A549 (cell line): ENCODE results near the gene SSH2. TPM values are rescaled to one million over a fixed set of nuclear protein-coding genes. Genes with fewer than 3 reads are reported as not detected.

Source experiments
- ATAC-seq, 2 experiments: fragments of 200-7000 bp in 1 of 2; fragments of >200 bp in 1 of 2; cut with Nextera tagmentation in 1 of 2; cut with Tn5 transposase in 1 of 2; 3 replicates each; pipeline versions ENCODE4 v1.8.0 to v1.9.1; 2018 to 2020; ENCODE audit warnings: mild to moderate bottlenecking in 1 of 2, moderate library complexity in 1 of 2
- CTCF ChIA-PET: fragments of 300-600 bp; sonication (Branson Sonifier 250); formaldehyde crosslinking; extraction: SDS; loops from one replicate; lab custom pipeline; 2021; ENCODE audit warnings: antibody characterized with exemption, inconsistent platforms; lab: Yijun Ruan, JAX
- POLR2A ChIA-PET: fragments of 350-600 bp; formaldehyde crosslinking; extraction: SDS; loops from one replicate; lab custom pipeline; 2021; ENCODE audit warnings: antibody characterized with exemption, inconsistent platforms; lab: Yijun Ruan, JAX
- DNase-seq, 2 experiments: peaks; one replicate each; pipeline versions ENCODE4 v3.0.0 to v3.0.0-alpha.2; 2011 to 2016; ENCODE audit warnings: low read depth in 1 of 2, low spot score in 1 of 2
- FAIRE-seq: peaks from 2 replicates; lab custom pipeline; 2011; peaks lifted over from hg19 to GRCh38; lab: Jason Lieb, UNC
- H3K27ac ChIP-seq, 2 experiments: fragments of >200 bp; sonication (Bioruptor Twin); formaldehyde crosslinking; 3 replicates each; pipeline ENCODE4 v1.5.1; 2016 to 2017
- H3K4me1 ChIP-seq: fragments of >200 bp; sonication (Bioruptor Twin); formaldehyde crosslinking; 3 replicates; pipeline ENCODE4 v1.6.1; 2016
- H3K4me2 ChIP-seq: fragments of >200 bp; sonication (Bioruptor Twin); formaldehyde crosslinking; 3 replicates; pipeline ENCODE4 v1.6.1; 2016
- H3K4me3 ChIP-seq: fragments of >200 bp; sonication (Bioruptor Twin); formaldehyde crosslinking; 3 replicates; pipeline ENCODE4 v1.5.1; 2016
- H3K9me3 ChIP-seq: fragments of >200 bp; sonication (Bioruptor Twin); formaldehyde crosslinking; 3 replicates; pipeline ENCODE4 v1.6.1; 2016
- BHLHE40 ChIP-seq: IDR thresholded peaks from 2 replicates; pipeline ENCODE4 v1.6.1; 2012; ENCODE audit warnings: low read depth, low read length, inconsistent platforms
- CBX2 ChIP-seq: fragments of 200-600 bp; sonication (generic); IDR thresholded peaks from 2 replicates; pipeline ENCODE4 v1.6.1; 2016; ENCODE audit warnings: low read depth, mild to moderate bottlenecking, borderline replicate concordance
- CBX8 ChIP-seq: fragments of 200-600 bp; sonication (generic); IDR thresholded peaks from 2 replicates; pipeline ENCODE4 v1.6.1; 2016
- CEBPB ChIP-seq, 2 experiments: fragments of >200 bp in 1 of 2; sonication (Bioruptor Twin) in 1 of 2; formaldehyde crosslinking in 1 of 2; IDR thresholded peaks; 2 replicates each; pipeline ENCODE4 v1.6.1; 2012 to 2016
- E2F6 ChIP-seq: IDR thresholded peaks from 2 replicates; pipeline ENCODE4 v1.6.1; 2012; ENCODE audit warnings: low read depth, borderline replicate concordance
- EHMT2 ChIP-seq: fragments of 200-600 bp; sonication (generic); IDR thresholded peaks from 2 replicates; pipeline ENCODE4 v1.6.1; 2016; ENCODE audit warnings: antibody characterized with exemption, low read depth, mild to moderate bottlenecking, moderate library complexity
- FOSB ChIP-seq: fragments of 250-450 bp; sonication (Bioruptor Pico); IDR thresholded peaks from 2 replicates; pipeline ENCODE4 v1.5.0; 2020; ENCODE audit warnings: mild to moderate bottlenecking, moderate library complexity
- FOSL2 ChIP-seq, 2 experiments: fragments of 450-650 bp in 1 of 2; fragments of >200 bp in 1 of 2; sonication (Bioruptor Twin) in 1 of 2; formaldehyde crosslinking; IDR thresholded peaks; 2 replicates each; pipeline versions ENCODE4 v1.5.0 to v1.6.1; 2016 to 2020; ENCODE audit warnings: mild to moderate bottlenecking in 1 of 2, moderate library complexity in 1 of 2
- GATA3 ChIP-seq: IDR thresholded peaks from 2 replicates; pipeline ENCODE4 v1.6.1; 2012; ENCODE audit warnings: borderline replicate concordance
- HDAC2 ChIP-seq: fragments of 200-600 bp; sonication (generic); IDR thresholded peaks from 2 replicates; pipeline ENCODE4 v1.6.1; 2016
- HES2 ChIP-seq: fragments of >200 bp; sonication (Bioruptor Twin); formaldehyde crosslinking; IDR thresholded peaks from 2 replicates; pipeline ENCODE4 v1.6.1; 2016
- HEYL ChIP-seq: fragments of 250-450 bp; sonication (Bioruptor Pico); IDR thresholded peaks from 2 replicates; pipeline ENCODE4 v1.8.0; 2021; ENCODE audit warnings: mild to moderate bottlenecking, moderate library complexity
- JUN ChIP-seq, 2 experiments: fragments of >200 bp; sonication (Bioruptor Twin); formaldehyde crosslinking; IDR thresholded peaks; 2 replicates in 1 of 2; 3 replicates in 1 of 2; pipeline ENCODE4 v1.6.1; 2016 to 2017
- KDM1A ChIP-seq: fragments of 200-600 bp; sonication (generic); IDR thresholded peaks from 2 replicates; pipeline ENCODE4 v1.6.1; 2016; ENCODE audit warnings: low read depth, mild to moderate bottlenecking
- KDM5A ChIP-seq: fragments of 200-600 bp; sonication (generic); IDR thresholded peaks from 2 replicates; pipeline ENCODE4 v1.6.1; 2016; ENCODE audit warnings: antibody characterized with exemption, mild to moderate bottlenecking
- MAFK ChIP-seq: fragments of 450-650 bp; IDR thresholded peaks from 2 replicates; pipeline ENCODE4 v1.6.1; 2014; ENCODE audit not compliant: partially characterized antibody
- MAZ ChIP-seq: fragments of 150-350 bp; IDR thresholded peaks from 2 replicates; pipeline ENCODE4 v1.6.1; 2014; ENCODE audit warnings: antibody characterized with exemption, low read depth, low read length, borderline replicate concordance
- MYC ChIP-seq: IDR thresholded peaks from 2 replicates; pipeline ENCODE4 v1.6.1; 2012; ENCODE audit warnings: mild to moderate bottlenecking, inconsistent platforms, low read length, improper control_type of control experiment, borderline replicate concordance
- NFE2L2 ChIP-seq: fragments of 150-350 bp; conservative IDR thresholded peaks from 2 replicates; pipeline ENCODE4 v1.6.1; 2014; ENCODE audit warnings: low read length
- POLR2A ChIP-seq: IDR thresholded peaks from 2 replicates; pipeline ENCODE4 v1.6.1; 2012; ENCODE audit warnings: mild to moderate bottlenecking, low read length
- RARB ChIP-seq: fragments of 250-450 bp; sonication (Bioruptor Pico); IDR thresholded peaks from 2 replicates; pipeline ENCODE4 v1.8.0; 2021; ENCODE audit warnings: mild to moderate bottlenecking, moderate library complexity
- RCOR1 ChIP-seq: fragments of 150-350 bp; IDR thresholded peaks from 2 replicates; pipeline ENCODE4 v1.6.1; 2014; ENCODE audit warnings: antibody characterized with exemption, low read length, low read depth
- TFCP2L1 ChIP-seq: fragments of 250-450 bp; sonication (Bioruptor Pico); IDR thresholded peaks from 2 replicates; pipeline ENCODE4 v1.5.0; 2021; ENCODE audit warnings: mild to moderate bottlenecking
- USF2 ChIP-seq: fragments of 450-650 bp; IDR thresholded peaks from 2 replicates; pipeline ENCODE4 v1.6.1; 2014; ENCODE audit warnings: antibody characterized with exemption
- ZC3H11A ChIP-seq: fragments of 450-650 bp; IDR thresholded peaks from 2 replicates; pipeline ENCODE4 v1.6.1; 2014; ENCODE audit warnings: antibody characterized with exemption, mild to moderate bottlenecking
- ZFP36 ChIP-seq: fragments of 450-650 bp; IDR thresholded peaks from 2 replicates; pipeline ENCODE4 v1.6.1; 2014; ENCODE audit warnings: borderline replicate concordance; ENCODE audit not compliant: partially characterized antibody
- ZNF302 ChIP-seq: fragments of 250-450 bp; sonication (Bioruptor Pico); IDR thresholded peaks from 2 replicates; pipeline ENCODE4 v1.9.0; 2021; ENCODE audit warnings: inconsistent platforms, mild to moderate bottlenecking, moderate library complexity
- ZSCAN20 ChIP-seq: fragments of 250-450 bp; sonication (Bioruptor Pico); IDR thresholded peaks from 2 replicates; pipeline ENCODE4 v1.8.0; 2022; ENCODE audit warnings: mild to moderate bottlenecking, moderate library complexity
- WGBS: methylation state at CpG from one replicate; pipeline ENCODE4 v1.1.6; 2017; ENCODE audit errors: missing lambda C conversion rate; 5-methylcytosine and 5-hydroxymethylcytosine counted together
- polyA plus RNA-seq, 4 experiments: library from polyadenylated mRNA; depleted of rRNA in 3 of 4; stranded (reverse); fragments of >200 nt; fragmentation: RNase III in 1 of 4; extraction: RNeasy Plus Mini Kit Qiagen cat#74134 plus additional on column Dnase treatment in 1 of 4; gene quantifications; 2 replicates in 3 of 4; 3 replicates in 1 of 4; pipeline ENCODE4 v1.2.3, GENCODE V29; 2011 to 2017
- TF ChIP-seq, protein P1 (sequence below): IDR thresholded peaks from 2 replicates; pipeline ENCODE4 v1.6.1; 2012
- TF ChIP-seq, protein P2 (sequence below): fragments of >200 bp; sonication (Bioruptor Twin); formaldehyde crosslinking; IDR thresholded peaks from 3 replicates; pipeline ENCODE4 v1.6.1; 2016
- TF ChIP-seq, protein P3 (sequence below): fragments of >200 bp; sonication (Bioruptor Twin); formaldehyde crosslinking; IDR thresholded peaks from 3 replicates; pipeline ENCODE4 v1.5.1; 2016

SSH2 gene
- polyA plus RNA-seq, 2 of the 4 experiments (the other 2 are of a cell fraction): 20.7 to 24.5 TPM

GRCh38 chr17:29593591-29594518, 336.2 kb downstream of the SSH2 start:
- FAIRE-seq (no peak), DNase-seq (peak in 1 of 2 experiments; percentile 57), ATAC-seq (0 out of 6 replicates have a peak, but pooled peaks of 1 of the 2 experiments have one; percentile 3)
- peak overlapping the region; percentile 95 to 96 for H3K27ac ChIP-seq
- WGBS: 4% methylated on average over 42 of the region's 64 CpGs
- peak overlapping the region; percentile 95 for H3K4me2 ChIP-seq
- peak overlapping the region; percentile 82 for H3K4me3 ChIP-seq
- POLR2A ChIA-PET: interaction anchor here (0.5 to 3.0 kb wide), 4 partner anchors 17 to 234 kb away, joined by 3 to 15 read pairs (median 5); no protein-coding TSS in a partner anchor
- CTCF ChIA-PET: interaction anchor here (0.6 to 11.5 kb wide), 10 partner anchors 8 to 511 kb away, joined by 3 to 474 read pairs (median 4); partner anchors contain the start of genes ABHD15 and TP53I13
- peaks cover 38% of the 10 kb centered on the region for H3K4me1 ChIP-seq
- H3K9me3 ChIP-seq: no peaks in the 10 kb centered on the region
- no peak for TF ChIP-seq GATA3
- 0 out of 2 replicates have a peak, but pooled peaks have one; percentile 31 for TF ChIP-seq HDAC2
- TF ChIP-seq USF2: no peak; the same call in 1 of the 2 replicates
- TF ChIP-seq CEBPB (IDR thresholded peaks at IDR 0.05): no peak
- no peak for TF ChIP-seq TFCP2L1 (CRISPR knock-in tag)
- TF ChIP-seq RCOR1: no peak
- no peak for TF ChIP-seq MAFK
- no peak for TF ChIP-seq E2F6
- no peak for TF ChIP-seq JUN (IDR thresholded peaks at IDR 0.05)
- TF ChIP-seq POLR2A: no peak
- TF ChIP-seq RARB (CRISPR knock-in tag): no peak
- TF ChIP-seq, protein P1, sequence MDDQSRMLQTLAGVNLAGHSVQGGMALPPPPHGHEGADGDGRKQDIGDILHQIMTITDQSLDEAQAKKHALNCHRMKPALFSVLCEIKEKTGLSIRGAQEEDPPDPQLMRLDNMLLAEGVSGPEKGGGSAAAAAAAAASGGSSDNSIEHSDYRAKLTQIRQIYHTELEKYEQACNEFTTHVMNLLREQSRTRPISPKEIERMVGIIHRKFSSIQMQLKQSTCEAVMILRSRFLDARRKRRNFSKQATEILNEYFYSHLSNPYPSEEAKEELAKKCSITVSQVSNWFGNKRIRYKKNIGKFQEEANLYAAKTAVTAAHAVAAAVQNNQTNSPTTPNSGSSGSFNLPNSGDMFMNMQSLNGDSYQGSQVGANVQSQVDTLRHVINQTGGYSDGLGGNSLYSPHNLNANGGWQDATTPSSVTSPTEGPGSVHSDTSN: no peak
- no peak for TF ChIP-seq MYC
- TF ChIP-seq ZFP36: no peak
- no peak for TF ChIP-seq HEYL (CRISPR knock-in tag)
- TF ChIP-seq, protein P2, sequence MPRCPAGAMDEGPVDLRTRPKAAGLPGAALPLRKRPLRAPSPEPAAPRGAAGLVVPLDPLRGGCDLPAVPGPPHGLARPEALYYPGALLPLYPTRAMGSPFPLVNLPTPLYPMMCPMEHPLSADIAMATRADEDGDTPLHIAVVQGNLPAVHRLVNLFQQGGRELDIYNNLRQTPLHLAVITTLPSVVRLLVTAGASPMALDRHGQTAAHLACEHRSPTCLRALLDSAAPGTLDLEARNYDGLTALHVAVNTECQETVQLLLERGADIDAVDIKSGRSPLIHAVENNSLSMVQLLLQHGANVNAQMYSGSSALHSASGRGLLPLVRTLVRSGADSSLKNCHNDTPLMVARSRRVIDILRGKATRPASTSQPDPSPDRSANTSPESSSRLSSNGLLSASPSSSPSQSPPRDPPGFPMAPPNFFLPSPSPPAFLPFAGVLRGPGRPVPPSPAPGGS: no peak
- TF ChIP-seq KDM1A: no peak
- no peak for TF ChIP-seq ZNF302 (CRISPR knock-in tag)
- no peak for TF ChIP-seq FOSL2 (IDR thresholded peaks at IDR 0.05)
- no peak for TF ChIP-seq FOSL2 (CRISPR knock-in tag; IDR thresholded peaks at IDR 0.05)
- TF ChIP-seq ZC3H11A: no peak
- TF ChIP-seq, protein P3, sequence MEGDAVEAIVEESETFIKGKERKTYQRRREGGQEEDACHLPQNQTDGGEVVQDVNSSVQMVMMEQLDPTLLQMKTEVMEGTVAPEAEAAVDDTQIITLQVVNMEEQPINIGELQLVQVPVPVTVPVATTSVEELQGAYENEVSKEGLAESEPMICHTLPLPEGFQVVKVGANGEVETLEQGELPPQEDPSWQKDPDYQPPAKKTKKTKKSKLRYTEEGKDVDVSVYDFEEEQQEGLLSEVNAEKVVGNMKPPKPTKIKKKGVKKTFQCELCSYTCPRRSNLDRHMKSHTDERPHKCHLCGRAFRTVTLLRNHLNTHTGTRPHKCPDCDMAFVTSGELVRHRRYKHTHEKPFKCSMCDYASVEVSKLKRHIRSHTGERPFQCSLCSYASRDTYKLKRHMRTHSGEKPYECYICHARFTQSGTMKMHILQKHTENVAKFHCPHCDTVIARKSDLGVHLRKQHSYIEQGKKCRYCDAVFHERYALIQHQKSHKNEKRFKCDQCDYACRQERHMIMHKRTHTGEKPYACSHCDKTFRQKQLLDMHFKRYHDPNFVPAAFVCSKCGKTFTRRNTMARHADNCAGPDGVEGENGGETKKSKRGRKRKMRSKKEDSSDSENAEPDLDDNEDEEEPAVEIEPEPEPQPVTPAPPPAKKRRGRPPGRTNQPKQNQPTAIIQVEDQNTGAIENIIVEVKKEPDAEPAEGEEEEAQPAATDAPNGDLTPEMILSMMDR: peak; percentile 52
- no peak for TF ChIP-seq BHLHE40
- TF ChIP-seq ZSCAN20 (CRISPR knock-in tag): 0 out of 2 replicates have a peak, but pooled peaks have one; percentile 39
- no peak for TF ChIP-seq CBX8
- TF ChIP-seq MAZ: no peak; the same call in 1 of the 2 replicates
- peak; percentile 99 for TF ChIP-seq EHMT2
- TF ChIP-seq FOSB (CRISPR knock-in tag): no peak
- no peak for TF ChIP-seq HES2
- no peak for TF ChIP-seq KDM5A
- TF ChIP-seq NFE2L2: no peak
- no peak for TF ChIP-seq CBX2
